NCI-H2029 treated with DMSO at 0.1 percent for 48 hours (cell line): ENCODE results near the gene C19orf38.
A peak's percentile ranks its signal among the peaks of the same experiment; 100 is the strongest.
"Not testable (repeated sequence)": the region's sequence is repeated elsewhere in the genome, so short reads cannot be mapped to it uniquely, and the experiment has no call there.

Experiments used
- DNase-seq: peaks from one replicate; lab custom pipeline; 2025; lab: John Stamatoyannopoulos, UW

C19orf38 gene

DNA sequence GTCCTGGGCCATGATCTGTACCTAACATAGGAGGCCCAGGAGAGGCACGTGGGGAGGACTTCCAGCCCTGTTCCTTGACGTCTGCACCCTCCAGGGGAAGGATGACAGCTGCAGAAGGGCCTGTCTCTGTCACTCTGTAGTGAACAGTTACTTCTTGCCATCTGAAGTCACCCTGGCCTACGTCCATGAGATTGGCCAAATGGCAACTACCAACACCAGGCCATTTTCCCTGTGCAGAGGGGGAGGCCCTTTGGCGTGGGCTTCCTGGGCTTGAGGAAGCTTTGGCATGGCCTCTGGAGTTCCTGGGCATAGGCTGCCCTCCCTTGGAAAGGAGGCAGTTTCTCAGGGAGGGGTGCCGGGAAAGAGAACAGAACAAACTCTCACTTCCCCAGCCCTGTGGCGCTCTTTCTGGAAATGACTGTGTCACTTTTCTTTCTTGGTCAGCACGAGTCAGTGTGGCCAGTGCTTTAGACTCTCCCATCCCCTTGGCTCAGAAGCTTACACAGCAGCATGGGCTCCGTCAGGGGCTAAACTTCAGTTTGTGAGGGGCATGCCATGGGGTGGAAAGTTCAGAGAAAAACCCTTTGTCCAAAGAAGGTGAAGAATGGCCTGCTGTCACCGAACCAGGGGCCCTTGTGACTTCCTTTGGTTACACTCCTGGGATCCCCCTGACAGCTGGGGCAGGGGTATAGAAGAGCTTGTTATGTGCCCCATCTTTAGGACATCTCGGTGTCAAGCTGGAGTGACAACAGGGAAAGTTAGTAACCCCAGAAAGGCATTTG lies 28.4 kb downstream of the C19orf38 start:
- no peak for DNase-seq

DNA sequence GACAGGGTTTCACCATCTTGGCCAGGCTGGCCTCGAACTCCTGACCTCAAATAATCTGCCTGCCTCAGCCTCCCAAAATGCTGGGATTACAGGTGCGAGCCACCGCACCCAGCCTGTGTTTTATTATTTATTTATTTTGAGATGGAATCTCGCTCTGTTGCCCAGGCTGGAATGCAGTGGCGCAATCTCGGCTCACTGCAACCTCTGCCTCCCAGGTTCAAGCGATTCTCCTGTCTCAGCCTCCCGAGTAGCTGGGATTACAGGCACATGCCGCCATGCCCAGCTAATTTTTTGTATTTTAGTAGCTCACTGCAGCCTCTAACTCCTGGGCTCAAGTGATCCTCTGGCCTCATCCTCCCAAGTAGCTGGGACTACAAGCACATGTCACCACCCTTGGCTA lies 29.4 kb downstream of the C19orf38 start:
- DNase-seq = not testable (repeated sequence)

DNA sequence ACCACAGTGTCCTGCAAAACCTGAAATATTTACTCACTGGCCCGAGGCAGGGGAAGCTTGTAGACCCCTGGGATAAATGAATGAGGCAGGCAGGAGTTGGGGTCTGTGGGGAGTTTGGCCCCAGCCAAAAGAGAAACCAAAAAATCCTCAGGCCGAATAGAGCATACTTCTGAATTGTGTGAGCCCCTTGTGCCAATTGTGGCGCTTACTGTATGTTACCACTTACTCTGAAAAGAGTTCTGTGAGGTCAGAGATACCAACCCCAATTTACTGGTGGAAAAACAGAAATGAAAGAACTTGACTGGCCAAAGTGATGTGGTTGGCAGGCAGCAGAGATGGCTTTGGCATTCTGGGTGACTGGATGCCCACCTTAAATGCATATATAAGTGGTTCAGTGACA lies 30.0 kb downstream of the C19orf38 start:
- DNase-seq = no peak

DNA sequence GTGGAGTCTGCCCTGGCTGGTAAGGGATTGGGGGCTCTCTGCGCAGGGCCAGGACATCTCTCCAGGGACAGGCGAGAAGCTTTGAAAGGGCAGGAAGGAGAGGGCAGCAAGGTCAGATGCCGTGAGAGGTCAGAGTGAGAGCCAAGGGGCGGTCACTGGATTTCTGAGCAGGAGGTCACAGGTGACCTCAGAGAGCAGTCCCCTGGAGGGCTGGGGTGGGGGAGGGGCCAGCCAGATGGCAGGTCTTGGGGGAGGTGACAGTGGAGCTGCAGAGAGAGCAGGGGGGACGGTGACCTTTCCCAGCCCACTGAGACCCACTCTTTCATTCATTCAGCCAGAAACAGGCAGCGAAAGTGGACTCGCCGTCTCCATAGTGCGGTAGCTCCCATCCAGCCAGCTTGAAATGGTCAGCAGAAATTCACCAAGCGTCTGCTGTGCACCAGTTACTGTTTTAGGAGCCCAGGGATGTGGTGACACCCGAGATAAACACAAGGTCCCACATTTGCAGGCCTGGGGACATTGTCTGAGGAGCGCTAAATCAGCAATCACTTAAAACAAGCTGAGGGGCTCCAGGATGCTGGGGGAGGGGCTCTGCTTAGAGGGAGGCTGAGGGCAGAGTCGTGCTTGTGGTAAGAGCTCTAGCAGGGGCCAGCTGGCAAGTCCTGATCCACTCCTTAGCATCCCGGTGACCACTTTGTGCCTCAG lies 33.3 kb downstream of the C19orf38 start:
- no peak for DNase-seq

DNA sequence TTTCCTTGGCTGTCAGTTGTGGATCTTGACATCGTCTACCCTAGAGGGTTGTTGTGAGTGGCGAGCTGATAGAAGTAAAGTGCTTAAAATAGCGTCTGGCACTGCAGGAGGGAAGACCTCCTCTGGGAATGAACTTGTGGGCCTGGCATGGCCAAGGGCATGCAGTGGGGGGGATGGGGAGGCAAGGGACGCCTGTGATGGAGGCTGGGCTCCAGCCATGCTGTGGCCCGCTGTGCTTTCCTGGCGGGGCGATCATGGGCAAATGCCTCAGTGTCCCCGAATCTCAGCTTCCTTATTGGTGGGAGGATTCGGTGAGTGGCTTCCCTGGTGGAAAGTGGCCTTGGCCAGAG lies 33.9 kb downstream of the C19orf38 start:
- no peak for DNase-seq

DNA sequence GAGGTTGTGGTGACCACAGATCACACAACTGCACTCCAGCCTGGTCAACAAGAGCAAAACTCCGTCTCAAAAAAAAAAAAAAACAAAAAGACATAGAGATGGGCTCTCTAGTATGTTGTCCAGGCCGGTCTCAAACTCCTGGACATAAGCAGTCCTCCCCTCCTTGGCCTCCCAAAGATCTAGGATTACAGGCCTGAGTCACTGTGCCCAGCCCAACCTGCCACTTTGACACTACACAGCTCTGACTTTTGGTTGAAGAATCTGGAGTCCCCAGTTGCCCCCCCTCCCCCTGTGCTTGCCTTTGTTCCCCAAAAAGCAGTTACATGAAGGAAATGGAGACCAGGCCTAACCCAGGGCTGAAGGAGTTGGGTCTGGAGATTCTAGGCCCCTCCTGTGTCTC lies 36.1 kb downstream of the C19orf38 start:
- no peak for DNase-seq

DNA sequence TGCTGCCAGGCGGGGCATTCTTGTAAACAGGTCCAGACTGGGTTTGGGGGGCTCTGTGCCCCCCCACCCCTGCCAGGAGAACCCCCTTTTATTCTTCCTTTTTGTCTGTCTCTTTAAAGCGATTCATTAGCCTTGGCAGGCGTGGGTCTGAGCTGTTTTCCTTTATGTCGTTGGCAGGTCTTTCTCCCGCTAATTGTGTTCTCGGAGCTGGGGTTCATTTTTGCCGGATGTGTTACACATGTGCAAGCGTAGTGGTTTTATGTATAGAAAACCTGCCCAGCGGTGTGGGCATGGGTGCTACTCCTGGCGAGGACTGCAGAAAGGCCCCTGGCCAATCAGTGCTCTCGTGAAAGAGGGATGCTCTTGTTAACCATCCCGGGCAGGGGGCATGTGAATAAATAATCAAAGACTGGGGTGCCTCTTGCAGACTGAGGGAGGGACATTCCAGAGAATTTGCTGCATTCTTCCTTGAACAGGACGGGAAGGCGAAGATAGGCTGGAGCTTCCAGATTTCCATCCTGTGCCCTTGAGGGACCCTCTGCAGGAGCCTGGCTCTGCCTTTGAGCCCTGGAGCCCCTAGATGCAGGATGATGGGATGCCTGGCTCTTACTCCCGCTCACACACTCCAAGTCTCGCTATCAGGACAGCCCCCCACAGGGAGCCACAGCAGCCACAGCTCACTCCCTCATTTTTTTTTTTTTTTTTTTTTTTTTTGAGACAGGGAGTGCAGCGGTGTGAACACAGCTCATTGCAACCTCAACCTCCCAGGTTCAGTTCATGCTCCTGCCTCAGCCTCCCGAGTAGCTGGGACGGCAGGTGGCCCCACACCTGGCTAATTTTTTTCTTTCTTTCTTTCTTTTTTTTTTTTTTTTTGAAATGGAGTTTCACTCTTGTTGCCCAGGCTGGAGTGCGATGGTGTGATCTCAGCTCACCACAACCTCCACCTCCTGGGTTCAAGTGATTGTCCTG lies 37.3 kb downstream of the C19orf38 start:
- DNase-seq = no peak

DNA sequence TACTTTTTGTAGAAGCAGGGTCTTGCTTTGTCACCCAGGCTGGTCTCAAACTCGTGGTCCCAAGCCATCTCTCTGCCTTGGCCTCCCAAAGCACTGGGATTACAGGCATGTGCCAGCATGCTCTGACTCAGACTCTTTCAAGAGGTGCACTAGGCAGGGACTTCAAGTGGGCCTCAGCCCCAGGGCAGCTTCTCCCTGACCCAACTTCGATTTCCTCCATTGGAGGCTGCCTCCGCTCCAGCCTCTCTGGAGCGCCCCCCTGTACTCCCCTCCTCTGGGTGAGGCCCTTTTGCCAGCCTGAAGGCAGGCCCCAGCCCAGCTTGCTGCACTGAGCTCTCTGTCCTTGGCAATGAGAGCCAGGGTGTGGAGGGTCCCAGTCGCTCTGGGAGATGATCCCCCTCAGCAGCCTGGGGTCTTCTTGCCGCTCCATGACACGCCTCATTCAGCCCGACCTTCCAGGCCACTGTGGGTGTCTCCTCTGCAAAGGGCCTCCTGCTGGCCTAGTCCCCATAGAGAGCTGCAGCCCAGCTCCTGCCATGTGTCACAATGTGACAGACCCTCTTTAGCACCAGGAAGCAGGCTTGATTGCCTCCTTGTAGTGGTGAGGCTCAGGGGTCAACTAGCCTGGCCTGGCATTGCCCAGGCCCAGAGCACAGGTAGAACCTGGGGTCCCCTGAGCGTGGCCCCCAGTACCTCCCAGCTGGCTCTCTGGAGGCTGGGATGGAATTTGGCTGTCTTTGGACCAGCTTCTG lies 39.6 kb downstream of the C19orf38 start:
- no peak for DNase-seq

DNA sequence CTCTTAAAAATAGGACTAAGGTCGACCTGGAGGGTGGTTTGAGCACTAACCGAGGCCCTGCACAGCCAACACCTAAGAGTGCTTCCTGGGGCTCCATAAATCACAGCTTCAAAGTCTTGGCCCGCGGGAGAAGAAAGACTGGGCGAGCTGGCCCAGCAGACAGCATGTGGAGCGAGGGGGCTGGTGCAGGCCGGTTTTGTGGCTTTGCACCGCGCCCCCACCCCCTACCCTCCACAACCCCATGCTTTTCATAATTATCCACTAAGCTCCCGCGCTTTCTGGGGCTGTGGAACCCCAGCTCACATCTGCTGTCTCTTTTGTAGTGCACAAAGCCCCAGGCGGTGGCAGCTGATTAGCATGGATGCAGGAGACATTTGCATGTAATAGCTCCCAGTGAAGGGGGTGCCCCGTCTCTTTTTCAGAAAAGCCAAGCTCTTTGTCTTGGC lies 40.2 kb downstream of the C19orf38 start:
- DNase-seq = no peak

DNA sequence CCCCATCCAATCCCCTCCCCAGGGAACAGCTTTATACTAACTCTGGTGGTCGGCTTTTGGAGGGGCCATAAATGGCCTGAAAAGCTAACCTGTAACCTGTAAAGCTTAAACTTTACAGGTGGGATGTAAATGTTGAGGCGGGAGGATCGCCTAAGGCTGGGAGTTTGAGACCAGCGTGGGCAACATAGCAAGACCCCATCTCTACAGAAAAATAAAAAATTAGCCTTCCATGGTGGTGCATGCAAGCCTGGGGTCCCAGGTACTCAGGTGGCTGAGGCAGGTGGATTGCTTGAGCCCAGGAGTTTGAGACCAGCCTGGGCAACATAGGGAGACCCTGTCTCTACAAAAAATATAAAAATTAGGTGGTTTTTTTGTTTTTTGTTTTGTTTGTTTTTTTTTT lies 41.7 kb downstream of the C19orf38 start:
- DNase-seq = no peak

DNA sequence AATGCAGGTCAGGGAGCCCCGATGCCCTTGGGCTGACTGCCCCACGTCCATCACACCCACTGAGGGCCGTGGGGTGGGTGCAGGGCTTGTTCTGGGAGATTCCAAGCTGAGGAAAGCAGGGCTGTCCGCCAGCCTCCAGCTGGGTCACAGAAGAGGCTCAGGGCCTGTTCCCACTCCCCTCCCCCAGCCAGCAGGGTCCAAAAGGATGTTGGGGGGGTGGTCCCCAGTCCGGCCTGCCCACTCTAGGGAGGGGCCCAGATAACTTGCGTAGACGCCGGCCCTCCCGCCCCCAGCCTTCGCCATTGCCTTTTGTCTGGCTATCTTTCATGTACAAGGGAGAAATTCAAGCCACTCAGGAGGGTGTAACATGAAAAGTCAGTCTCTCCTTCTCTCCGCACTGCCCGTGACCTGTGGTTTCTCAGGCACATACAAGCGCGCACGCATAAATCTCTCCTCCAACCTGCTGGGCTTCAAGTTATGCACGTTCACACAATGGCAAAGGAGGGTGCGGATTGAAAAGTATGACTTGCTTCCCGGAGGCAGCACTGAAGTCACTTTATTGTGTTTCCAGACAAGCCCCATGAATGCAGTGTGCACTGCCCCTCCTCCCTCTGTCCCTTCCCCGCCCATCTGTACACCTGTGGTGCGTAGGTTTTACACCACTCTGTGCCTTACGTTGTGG lies 43.3 kb downstream of the C19orf38 start:
- DNase-seq = no peak

DNA sequence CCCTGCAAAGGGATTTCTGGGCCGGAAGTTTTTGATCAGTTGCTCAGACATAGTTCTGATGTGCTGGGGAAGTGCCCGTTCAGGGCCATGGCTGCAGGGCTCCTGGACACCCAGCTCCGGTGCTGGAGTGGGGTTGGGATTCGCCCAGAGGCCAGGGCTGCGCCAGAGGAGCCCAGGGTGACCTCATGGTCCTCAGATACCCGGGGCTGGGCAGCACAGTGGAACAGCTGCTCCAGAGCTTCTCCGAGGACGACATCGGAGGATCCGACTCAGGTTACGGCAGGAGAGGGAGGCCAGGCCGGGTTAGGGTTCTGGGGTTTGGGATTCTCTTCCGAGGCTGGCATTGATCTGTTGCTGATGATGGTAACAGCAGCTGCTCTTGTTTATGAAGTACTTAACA lies 44.0 kb downstream of the C19orf38 start:
- no peak for DNase-seq

DNA sequence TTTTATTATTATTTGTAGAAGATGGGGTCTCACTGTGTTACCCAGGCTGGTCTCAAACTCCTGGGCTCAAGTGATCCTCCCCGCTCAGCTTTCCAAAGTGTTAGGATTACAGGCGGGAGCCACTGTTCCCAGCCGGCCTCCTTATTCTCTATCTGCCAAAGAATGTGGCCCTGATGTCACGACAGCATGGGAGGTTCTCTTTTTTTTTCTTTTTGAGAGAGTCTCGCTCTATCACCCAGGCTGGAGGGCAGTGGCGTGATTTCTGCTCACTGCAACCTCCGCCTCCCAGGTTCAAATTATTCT lies 46.6 kb downstream of the C19orf38 start:
- DNase-seq = no peak

DNA sequence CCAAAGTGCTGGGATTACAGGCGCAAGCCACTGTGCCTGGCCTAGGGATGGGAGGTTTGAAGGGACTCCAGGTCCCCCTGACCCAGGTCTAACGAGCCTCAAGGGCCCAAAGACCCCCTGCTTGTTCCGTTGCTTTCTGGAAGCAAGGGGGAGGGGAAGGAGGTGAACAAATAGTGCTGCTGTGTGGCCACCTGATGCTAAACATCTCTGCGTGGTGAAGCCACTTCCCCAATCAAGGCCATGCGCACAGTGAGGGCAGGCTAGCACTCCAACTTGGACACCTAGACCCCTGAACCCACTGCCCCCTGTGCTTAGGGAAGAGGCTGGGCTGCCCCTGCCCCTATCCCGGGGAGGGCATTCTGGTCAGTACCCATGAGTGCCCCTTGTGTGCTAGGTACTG lies 47.1 kb downstream of the C19orf38 start:
- no peak for DNase-seq

DNA sequence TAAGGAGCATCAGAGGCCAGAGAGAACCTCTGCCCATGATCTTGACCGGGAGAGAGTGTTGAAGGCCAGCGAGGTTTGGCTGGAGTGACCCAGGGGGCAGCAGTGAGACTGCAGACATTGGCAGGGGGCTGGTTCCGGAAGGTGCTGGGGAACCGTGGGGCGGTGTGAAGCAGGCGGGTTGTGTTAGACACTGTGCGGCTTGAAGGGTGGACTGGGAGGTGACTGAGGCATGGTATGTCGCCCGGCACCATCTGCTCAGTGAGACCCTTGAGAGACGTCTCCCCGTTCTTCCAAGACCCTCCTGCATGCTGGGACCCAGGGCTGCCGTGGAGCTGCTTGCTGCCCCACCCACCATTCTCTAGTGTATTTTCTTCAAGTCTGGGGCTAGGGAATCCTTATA lies 47.7 kb downstream of the C19orf38 start:
- no peak for DNase-seq

DNA sequence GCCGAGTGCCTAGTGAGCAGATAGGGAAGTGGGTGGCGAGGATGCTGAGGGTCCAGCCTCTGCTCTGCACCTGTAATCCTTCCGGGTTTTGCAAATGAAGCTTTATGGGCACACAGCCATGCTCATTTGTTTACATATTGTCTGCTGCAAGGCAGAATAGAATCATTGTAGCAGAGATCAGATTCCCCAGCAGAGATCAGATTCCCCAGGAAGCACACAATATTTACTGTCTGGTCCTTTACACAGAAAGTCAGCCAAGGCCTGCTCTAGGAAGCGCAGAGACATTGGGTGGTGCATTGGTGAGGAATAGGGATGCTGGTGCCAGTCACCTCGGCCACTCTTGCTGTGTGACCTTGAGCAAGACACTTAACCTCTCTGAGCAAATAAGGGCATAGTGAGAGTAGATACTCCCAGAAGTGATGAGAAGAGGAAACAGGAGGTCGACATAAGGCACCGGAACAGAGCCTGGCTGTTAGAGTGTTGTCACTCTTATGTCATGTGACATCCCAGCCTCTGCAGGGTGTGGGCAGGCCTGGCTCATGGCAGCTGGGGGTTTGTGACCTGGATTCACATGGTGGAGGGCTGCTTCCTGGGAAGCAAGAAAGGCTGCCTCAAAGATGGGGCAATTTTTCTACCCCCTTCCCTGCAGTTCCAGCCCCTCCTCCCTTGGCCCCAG lies 48.8 kb downstream of the C19orf38 start:
- DNase-seq = peak; percentile 90

DNA sequence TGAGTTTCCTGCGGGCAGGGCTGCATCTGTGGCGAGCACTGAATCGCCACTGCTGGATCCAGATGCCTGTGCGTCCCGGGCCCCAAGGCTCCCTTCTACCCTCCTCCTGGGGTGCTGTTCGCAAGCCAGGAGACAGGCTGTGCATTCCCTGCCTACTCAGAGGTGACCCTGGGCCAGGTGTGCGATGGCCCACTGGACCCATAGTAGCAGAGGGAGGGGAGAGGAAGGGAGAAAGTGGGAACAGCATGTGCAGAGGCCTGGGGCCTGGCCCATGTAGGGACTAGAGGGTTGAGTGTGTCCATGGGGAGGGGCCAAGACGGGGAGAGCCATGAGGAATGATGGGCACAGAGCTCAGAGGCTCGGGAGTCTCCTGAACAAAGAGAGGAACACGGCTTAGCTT lies 50.4 kb downstream of the C19orf38 start:
- DNase-seq = no peak

DNA sequence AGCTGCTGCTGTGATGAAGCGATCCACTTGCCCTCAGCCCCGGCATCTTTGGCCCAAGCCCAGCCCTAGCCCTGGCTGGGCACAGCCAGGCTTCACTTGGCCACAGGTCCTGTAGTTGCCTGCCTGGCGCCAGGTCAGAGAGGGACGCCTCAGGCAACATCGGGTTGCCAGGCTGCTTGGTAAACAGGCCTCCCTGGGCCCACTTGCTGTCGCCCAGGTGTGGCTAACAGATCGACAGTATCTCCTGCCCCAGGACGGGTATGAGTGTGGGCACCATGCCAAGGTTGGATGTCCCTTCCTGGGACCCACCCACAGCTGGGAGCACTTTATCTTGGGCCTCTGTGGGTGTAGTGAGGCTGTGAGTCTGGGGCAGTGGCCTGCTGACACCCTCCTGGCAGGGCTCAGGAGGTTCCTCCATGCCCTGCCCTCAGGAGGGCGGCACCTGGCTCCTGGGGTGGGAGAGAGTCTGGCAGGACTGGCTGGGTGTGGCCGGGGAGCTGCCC lies 51.0 kb downstream of the C19orf38 start:
- peak; percentile 46 for DNase-seq

DNA sequence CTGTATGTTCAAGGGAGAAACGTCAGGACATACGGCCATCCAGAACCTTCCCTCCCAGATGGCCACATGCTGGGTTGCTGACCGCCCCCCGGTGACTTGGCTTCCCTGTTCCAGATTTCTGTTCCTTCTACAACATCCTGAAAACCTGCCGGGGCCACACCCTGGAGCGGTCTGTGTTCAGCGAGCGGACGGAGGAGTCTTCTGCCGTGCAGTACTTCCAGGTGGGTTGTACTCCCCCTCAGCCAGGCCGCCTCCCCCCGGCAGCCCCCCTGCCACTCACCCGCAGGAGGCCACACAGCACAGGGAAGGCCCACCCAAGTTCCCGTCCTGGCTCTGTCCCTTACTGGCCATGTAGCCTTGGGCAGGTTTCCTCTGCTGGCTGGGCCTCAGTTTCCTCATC lies 59.7 kb downstream of the C19orf38 start:
- DNase-seq = no peak

DNA sequence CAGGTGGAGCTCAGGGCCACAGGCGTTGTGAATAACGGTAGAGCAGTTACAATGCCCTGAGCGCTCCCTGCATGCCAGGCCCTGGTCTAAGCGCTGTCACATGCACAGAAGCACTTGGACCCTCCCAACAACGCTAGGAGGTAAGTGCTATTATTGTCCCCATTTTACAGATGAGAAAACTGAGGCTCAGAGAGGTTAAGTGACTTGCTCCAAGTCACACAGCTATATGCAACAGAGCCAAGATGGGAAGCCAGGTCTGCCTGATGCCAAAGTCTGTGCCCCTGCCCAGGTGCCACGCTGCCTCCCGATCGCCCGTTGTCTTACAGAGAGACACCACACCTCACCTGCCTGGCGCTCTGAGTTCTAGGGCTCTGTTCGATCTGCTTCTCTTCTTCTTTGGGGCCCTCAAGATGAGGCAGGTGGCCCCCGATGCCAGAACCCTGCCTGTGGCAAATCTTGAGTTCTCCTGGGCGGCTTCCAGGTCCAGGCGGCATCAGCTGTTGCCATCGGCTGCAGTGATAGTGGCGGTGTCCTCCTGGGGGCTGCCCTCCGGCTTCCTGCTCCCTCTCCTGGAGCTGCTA lies 60.3 kb downstream of the C19orf38 start:
- no peak for DNase-seq
